ENCODE results near the gene DUSP22.

GRCh38 chr6:314377-314776 lies 22.1 kb downstream of the DUSP22 start:
- TF ChIP-seq CTCF (IDR thresholded peaks at IDR 0.05; ENCODE audit: low read depth, low read length): no peak
- no peak for TF ChIP-seq EZH2phosphoT487 (IDR thresholded peaks at IDR 0.05; ENCODE audit: low read depth)
